ENCODE data around the gene EFNA4. TPM values are rescaled to one million over a fixed set of nuclear protein-coding genes. Genes with fewer than 3 reads are reported as not detected.

The EFNA4 gene
- polyA plus RNA-seq, 2 of the 4 experiments (the other 2 are of a cell fraction) = 3.1 to 8.7 TPM

DNA sequence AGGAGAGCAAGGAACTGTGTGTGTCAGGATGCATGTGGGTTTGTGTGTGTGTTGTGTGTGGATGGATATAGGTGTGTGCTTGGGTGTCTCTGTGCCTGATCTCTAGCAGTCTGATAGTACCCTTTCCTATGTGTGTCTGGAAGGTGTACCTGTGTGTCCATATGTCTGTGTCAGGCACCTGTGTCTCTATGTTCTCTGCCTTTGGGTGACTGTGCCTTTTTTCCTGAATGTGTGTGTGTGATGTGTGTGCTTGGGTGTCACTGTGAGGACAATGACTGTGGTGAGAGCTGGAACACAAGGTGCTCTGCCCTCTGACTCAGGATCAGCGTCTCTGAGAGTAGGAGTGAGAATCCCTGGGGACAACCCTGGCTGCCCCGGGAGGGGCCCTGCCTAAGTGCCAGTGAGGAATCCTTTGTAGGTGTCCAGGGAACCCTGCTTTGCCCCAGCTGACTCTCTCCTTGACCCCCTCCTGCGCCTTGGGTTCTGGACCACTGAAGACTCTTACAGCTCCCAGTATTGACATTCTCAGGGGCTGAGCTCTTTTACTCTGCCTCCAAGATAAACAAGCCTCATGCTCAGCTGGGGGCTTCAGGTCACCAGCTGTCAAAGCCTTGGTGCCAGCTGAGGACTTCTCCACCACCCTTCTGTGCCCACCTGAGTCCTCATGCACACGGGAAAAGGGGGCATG, 14.4 kb downstream of the EFNA4 start:
- Histone ChIP-seq H3K4me1 (peaks cover 44% of the 10 kb centered on the region), H3K27ac (peak overlapping the region; percentile 5 to 78; a peak in 4 of 6 replicates), H3K9me3 (no peaks in the 10 kb centered on the region), H3K4me2 (peak overlapping the region; percentile 99), H3K4me3 (peak overlapping the region; percentile 55; the same call in 2 of the 3 replicates)
- FAIRE-seq = no peak
- POLR2A ChIA-PET = interaction anchor here (0.6 kb wide), 1 partner anchor 94 kb away, joined by 3 read pairs; no protein-coding TSS in a partner anchor
- CTCF ChIA-PET = interaction anchor here (0.9 to 17.9 kb wide), 4 partner anchors 10 to 89 kb away, joined by 3 to 319 read pairs (median 10); partner anchors contain the start of genes ADAM15 and EFNA4
- ATAC-seq = no peak
- no peak for DNase-seq (ENCODE audit: low read depth in 1 of 2, low spot score in 1 of 2)
- WGBS (ENCODE audit: missing lambda C conversion rate) = 61% methylated on average over 3 of the region's 4 CpGs
- TF ChIP-seq RNF2 (IDR thresholded peaks at IDR 0.05; ENCODE audit: borderline replicate concordance, low read depth) (no peak), CBX2 (IDR thresholded peaks at IDR 0.05; ENCODE audit: borderline replicate concordance, low read depth) (no peak), SREBF2 (IDR thresholded peaks at IDR 0.05) (no peak), RARB (CRISPR knock-in tag; IDR thresholded peaks at IDR 0.05) (no peak), GATA3 (IDR thresholded peaks at IDR 0.05; ENCODE audit: borderline replicate concordance) (no peak), TFCP2L1 (CRISPR knock-in tag; IDR thresholded peaks at IDR 0.05) (no peak)

GRCh38 chr1:155078469-155079209, 15.1 kb downstream of the EFNA4 start, which contains the start of gene EFNA3:
EFNA3 (plus strand) TSS chr1:155078837; CDS start chr1:155078942, 105 bp downstream.
- Histone ChIP-seq H3K9me3 (no peaks in the 10 kb centered on the region), H3K4me1 (peaks cover 44% of the 10 kb centered on the region), H3K27ac (peak within 1 kb of the TSS; percentile 50 to 78; a peak in 5 of 6 replicates), H3K4me3 (peak within 1 kb of the TSS; percentile 55), H3K4me2 (peak within 1 kb of the TSS; percentile 99)
- FAIRE-seq (no peak), DNase-seq (ENCODE audit: low read depth in 1 of 2, low spot score in 1 of 2) (peak; percentile 50 to 77), ATAC-seq (peak; percentile 9 to 41; a peak in 4 of 6 replicates)
- POLR2A ChIA-PET = no interaction called here
- CTCF ChIA-PET = interaction anchor here (0.9 to 17.9 kb wide), 5 partner anchors 9 to 409 kb away, joined by 3 to 319 read pairs (median 3); partner anchors contain the start of genes ADAM15 and EFNA4
- no peak for TF ChIP-seq SREBF2 (IDR thresholded peaks at IDR 0.05)
- WGBS (ENCODE audit: missing lambda C conversion rate) = 5% methylated on average over 15 of the region's 59 CpGs

GRCh38 chr1:155079210-155079486, 15.6 kb downstream of the EFNA4 start:
- 43% methylated on average over 10 of the region's 10 CpGs for WGBS (ENCODE audit: missing lambda C conversion rate)
- H3K4me1 ChIP-seq = peaks cover 48% of the 10 kb centered on the region
- peak overlapping the region; percentile 50 to 78; a peak in 5 of 6 replicates for H3K27ac ChIP-seq
- H3K9me3 ChIP-seq = no peaks in the 10 kb centered on the region
- H3K4me2 ChIP-seq = peak overlapping the region; percentile 99
- peak overlapping the region; percentile 55 for H3K4me3 ChIP-seq
- ChIA-PET CTCF (interaction anchor here (1.0 to 17.9 kb wide), 5 partner anchors 8 to 410 kb away, joined by 3 to 319 read pairs (median 10); partner anchors contain the start of genes ADAM15 and EFNA4), POLR2A (no interaction called here)
- TF ChIP-seq RNF2 (IDR thresholded peaks at IDR 0.05; ENCODE audit: borderline replicate concordance, low read depth) (no peak), PHF8 (IDR thresholded peaks at IDR 0.05; ENCODE audit: borderline replicate concordance, low read depth) (no peak), ESRRA (IDR thresholded peaks at IDR 0.05; ENCODE audit: borderline replicate concordance, low read length) (no peak), CHD2 (IDR thresholded peaks at IDR 0.05; ENCODE audit: low read length, partially characterized antibody) (no peak), NR3C1 (IDR thresholded peaks at IDR 0.05) (no peak), ZSCAN20 (CRISPR knock-in tag; IDR thresholded peaks at IDR 0.05) (no peak), KDM1A (IDR thresholded peaks at IDR 0.05; ENCODE audit: low read depth) (no peak), NPAS2 (CRISPR knock-in tag; IDR thresholded peaks at IDR 0.05; ENCODE audit: borderline replicate concordance) (no peak), HES2 (IDR thresholded peaks at IDR 0.05) (no peak), CBX2 (IDR thresholded peaks at IDR 0.05; ENCODE audit: borderline replicate concordance, low read depth) (no peak), NFE2L2 (conservative IDR thresholded peaks at IDR 0.05; ENCODE audit: low read length) (no peak), ZNF302 (CRISPR knock-in tag; IDR thresholded peaks at IDR 0.05) (no peak), SMC3 (IDR thresholded peaks at IDR 0.05) (no peak), TP53 (CRISPR knock-in tag; IDR thresholded peaks at IDR 0.05) (no peak)
- TF ChIP-seq, protein P1, sequence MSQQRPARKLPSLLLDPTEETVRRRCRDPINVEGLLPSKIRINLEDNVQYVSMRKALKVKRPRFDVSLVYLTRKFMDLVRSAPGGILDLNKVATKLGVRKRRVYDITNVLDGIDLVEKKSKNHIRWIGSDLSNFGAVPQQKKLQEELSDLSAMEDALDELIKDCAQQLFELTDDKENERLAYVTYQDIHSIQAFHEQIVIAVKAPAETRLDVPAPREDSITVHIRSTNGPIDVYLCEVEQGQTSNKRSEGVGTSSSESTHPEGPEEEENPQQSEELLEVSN (IDR thresholded peaks at IDR 0.05; ENCODE audit: borderline replicate concordance, low read depth) = no peak
- TF ChIP-seq, protein P2, sequence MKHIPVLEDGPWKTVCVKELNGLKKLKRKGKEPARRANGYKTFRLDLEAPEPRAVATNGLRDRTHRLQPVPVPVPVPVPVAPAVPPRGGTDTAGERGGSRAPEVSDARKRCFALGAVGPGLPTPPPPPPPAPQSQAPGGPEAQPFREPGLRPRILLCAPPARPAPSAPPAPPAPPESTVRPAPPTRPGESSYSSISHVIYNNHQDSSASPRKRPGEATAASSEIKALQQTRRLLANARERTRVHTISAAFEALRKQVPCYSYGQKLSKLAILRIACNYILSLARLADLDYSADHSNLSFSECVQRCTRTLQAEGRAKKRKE (CRISPR knock-in tag; IDR thresholded peaks at IDR 0.05; ENCODE audit: low read depth) = no peak
- TF ChIP-seq, protein P3, sequence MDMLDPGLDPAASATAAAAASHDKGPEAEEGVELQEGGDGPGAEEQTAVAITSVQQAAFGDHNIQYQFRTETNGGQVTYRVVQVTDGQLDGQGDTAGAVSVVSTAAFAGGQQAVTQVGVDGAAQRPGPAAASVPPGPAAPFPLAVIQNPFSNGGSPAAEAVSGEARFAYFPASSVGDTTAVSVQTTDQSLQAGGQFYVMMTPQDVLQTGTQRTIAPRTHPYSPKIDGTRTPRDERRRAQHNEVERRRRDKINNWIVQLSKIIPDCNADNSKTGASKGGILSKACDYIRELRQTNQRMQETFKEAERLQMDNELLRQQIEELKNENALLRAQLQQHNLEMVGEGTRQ (IDR thresholded peaks at IDR 0.05) = no peak
- TF ChIP-seq, protein P4, sequence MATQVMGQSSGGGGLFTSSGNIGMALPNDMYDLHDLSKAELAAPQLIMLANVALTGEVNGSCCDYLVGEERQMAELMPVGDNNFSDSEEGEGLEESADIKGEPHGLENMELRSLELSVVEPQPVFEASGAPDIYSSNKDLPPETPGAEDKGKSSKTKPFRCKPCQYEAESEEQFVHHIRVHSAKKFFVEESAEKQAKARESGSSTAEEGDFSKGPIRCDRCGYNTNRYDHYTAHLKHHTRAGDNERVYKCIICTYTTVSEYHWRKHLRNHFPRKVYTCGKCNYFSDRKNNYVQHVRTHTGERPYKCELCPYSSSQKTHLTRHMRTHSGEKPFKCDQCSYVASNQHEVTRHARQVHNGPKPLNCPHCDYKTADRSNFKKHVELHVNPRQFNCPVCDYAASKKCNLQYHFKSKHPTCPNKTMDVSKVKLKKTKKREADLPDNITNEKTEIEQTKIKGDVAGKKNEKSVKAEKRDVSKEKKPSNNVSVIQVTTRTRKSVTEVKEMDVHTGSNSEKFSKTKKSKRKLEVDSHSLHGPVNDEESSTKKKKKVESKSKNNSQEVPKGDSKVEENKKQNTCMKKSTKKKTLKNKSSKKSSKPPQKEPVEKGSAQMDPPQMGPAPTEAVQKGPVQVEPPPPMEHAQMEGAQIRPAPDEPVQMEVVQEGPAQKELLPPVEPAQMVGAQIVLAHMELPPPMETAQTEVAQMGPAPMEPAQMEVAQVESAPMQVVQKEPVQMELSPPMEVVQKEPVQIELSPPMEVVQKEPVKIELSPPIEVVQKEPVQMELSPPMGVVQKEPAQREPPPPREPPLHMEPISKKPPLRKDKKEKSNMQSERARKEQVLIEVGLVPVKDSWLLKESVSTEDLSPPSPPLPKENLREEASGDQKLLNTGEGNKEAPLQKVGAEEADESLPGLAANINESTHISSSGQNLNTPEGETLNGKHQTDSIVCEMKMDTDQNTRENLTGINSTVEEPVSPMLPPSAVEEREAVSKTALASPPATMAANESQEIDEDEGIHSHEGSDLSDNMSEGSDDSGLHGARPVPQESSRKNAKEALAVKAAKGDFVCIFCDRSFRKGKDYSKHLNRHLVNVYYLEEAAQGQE (IDR thresholded peaks at IDR 0.05) = no peak
- TF ChIP-seq, protein P5, sequence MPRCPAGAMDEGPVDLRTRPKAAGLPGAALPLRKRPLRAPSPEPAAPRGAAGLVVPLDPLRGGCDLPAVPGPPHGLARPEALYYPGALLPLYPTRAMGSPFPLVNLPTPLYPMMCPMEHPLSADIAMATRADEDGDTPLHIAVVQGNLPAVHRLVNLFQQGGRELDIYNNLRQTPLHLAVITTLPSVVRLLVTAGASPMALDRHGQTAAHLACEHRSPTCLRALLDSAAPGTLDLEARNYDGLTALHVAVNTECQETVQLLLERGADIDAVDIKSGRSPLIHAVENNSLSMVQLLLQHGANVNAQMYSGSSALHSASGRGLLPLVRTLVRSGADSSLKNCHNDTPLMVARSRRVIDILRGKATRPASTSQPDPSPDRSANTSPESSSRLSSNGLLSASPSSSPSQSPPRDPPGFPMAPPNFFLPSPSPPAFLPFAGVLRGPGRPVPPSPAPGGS (IDR thresholded peaks at IDR 0.05) = no peak
- peak in 1 of 2 experiments; percentile 1; a peak in 2 of 6 replicates for ATAC-seq
- FAIRE-seq = no peak
- no peak for DNase-seq (ENCODE audit: low read depth in 1 of 2, low spot score in 1 of 2)

Measured in A549 (cell line).